Hindlimb muscle (tissue), 1 donor: Measurements from ENCODE around the gene UBE2Q2. TPM values are rescaled to one million over a fixed set of nuclear protein-coding genes. Genes with fewer than 3 reads are reported as not detected.

Experiments
- DNase-seq: peaks from one replicate; pipeline ENCODE4 v3.0.0-alpha.2; 2013
- polyA plus RNA-seq: library from polyadenylated mRNA; unstranded; fragments of 120-200 nt; gene quantifications from one replicate; pipeline ENCODE4 v1.2.1, GENCODE V29; 2013; ENCODE audit not compliant: insufficient read length

Gene UBE2Q2
- polyA plus RNA-seq, 1 donor = 48.4 TPM

DNA sequence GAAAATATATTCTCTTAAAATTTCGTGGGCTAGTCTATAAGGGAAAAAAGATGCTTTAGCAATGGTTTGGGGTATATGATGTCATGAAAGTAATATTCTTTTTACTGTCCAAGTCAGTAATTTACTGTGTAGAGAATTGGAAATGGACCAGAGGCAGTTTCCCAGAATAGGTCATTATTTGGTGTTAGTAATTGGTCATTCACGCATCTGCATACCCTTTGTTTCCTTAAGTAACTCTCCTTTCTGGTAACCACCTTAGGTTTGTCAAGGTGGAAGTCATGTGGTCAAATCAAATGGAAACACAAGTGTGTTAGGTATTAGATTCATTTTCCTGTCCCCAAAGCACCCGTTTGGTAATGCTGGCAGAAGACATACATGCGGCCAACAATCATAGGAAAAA lies 84.4 kb downstream of the UBE2Q2 start:
- no peak for DNase-seq

DNA sequence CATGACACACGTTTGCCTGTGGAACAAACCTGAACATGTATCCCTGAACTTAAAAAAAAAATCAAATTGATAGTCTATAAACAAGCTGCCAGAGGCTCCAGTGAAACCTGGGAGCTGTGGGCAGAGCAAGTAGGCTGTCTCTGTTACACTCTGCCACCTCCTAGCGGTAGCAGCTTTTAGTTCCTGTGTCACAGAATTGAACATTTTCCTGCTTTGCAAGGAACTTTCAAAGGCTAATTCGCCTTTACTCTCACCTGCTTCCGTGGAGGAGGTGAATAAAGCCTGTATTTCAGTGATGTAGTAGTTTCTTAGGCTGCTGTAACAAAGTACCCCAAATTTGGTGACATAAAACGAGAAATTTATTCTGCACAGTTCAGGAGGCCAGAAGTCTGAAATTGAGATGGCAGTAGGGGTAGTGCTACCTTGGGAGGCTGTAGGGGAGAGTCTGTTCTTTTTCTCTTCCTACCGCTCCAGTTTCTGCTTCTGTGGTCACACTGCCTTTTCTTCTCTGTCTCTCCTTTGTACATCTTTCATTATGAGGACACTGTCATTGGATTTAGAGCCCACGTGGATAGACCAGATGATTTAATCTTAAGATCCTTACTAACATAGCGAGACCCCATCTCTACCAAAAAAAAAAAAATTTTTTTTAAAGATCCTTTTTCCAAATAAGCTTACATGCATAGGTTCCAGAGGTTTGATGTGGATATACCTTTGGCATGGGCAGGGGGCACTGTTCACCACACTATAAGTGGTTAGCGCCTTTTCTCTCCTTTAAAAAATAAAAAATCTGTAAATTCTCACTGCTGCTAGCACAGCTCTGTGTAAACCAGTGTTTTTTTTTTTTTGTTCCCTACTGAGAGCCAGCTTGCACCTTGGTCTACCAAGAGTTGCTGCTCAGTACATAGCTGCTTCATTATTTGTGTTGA lies 85.7 kb downstream of the UBE2Q2 start:
- DNase-seq = no peak

- DNase-seq = no peak
Observed at GRCh38 chr15:75929799-75930565, 86.7 kb downstream of the UBE2Q2 start.

GRCh38 chr15:75930866-75931265 lies 87.6 kb downstream of the UBE2Q2 start:
- no peak for DNase-seq

- no peak for DNase-seq
Observed at GRCh38 chr15:75942464-75942863, 99.2 kb downstream of the UBE2Q2 start.

DNA sequence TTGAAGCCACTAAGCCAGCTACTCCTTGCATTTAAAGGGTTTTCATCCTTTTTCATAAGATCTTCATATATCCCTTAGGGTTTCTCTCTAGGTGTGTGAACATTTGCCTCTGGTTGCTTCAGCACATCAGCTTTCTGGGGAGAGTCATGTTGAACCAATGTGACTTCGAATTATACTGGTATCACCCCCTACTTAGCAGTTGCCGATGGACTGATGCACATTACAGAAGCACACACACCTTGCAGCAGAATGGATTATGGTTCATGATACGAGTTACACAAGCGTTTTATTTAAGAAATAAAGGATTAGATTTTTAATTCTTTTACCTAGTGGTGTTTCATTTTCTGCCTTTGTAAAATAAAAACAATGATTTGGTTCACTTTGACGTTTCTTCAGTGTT lies 100.0 kb downstream of the UBE2Q2 start:
- DNase-seq = no peak

GRCh38 chr15:75943713-75944215 lies 100.5 kb downstream of the UBE2Q2 start:
- DNase-seq = no peak

GRCh38 chr15:75945953-75946352 lies 102.7 kb downstream of the UBE2Q2 start:
- no peak for DNase-seq

- no peak for DNase-seq
Observed at GRCh38 chr15:75947092-75947491, 103.8 kb downstream of the UBE2Q2 start.

- DNase-seq = no peak
Observed at GRCh38 chr15:75948761-75949296, 105.6 kb downstream of the UBE2Q2 start.

Other genes starting within 250 kb of the UBE2Q2 start
- gene SNUPN, start 217.7 kb upstream of the UBE2Q2 start, polyA plus RNA-seq = 18.7 TPM
- gene IMP3, start 203.2 kb upstream of the UBE2Q2 start, polyA plus RNA-seq = 30.3 TPM
- 14.2 TPM for gene SNX33, start 195.5 kb upstream of the UBE2Q2 start, polyA plus RNA-seq
- gene CSPG4, start 130.6 kb upstream of the UBE2Q2 start, polyA plus RNA-seq = 125 TPM
- 18.8 TPM for gene FBXO22, start 60.4 kb downstream of the UBE2Q2 start, polyA plus RNA-seq
- 0.50 TPM for gene NRG4, start 169.0 kb downstream of the UBE2Q2 start, polyA plus RNA-seq
- gene TMEM266, start 216.5 kb downstream of the UBE2Q2 start, polyA plus RNA-seq = 0.97 TPM